ENCODE data around the gene RALGAPB.

DNA sequence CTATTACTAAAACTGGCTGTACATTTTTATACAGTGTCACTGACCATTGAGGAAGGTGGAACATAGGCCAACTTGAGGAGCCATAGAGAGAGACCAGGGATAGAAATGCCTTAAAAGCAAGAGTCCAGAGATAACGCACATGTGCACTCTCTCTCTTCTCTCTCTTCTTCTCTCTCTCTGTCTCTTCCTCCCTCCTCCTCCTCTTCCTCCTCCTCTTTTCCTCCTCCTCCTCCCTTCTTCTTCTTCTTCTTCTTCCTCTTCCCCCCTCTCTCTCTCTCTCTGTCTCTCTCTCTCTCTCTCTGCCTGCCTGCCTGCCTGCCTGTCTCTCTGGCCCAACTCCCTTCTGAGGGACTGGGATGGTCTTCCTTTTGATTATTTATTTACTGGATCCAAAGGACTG lies 92.0 kb downstream of the RALGAPB start:
- TF ChIP-seq CTCF (IDR thresholded peaks at IDR 0.05): no peak
- TF ChIP-seq POLR2A (IDR thresholded peaks at IDR 0.05): no peak
